Testis (tissue), 3 donors: ENCODE data around the gene CAMKMT. TPM values are rescaled to one million over a fixed set of nuclear protein-coding genes. Genes with fewer than 3 reads are reported as not detected.

ENCODE experiments used
- DNase-seq: peaks from one replicate; pipeline ENCODE4 v3.0.0-alpha.2; 2019
- H3K27ac ChIP-seq, 2 donors: fragments of 200-600 bp; sonication (generic); one replicate each; pipeline ENCODE4 v1.5.1; 2019
- H3K27me3 ChIP-seq: fragments of 200-600 bp; sonication (generic); one replicate; pipeline ENCODE4 v1.5.1; 2019
- H3K36me3 ChIP-seq: fragments of 200-600 bp; sonication (generic); one replicate; pipeline ENCODE4 v1.5.1; 2017; ENCODE audit warnings: low read depth; ENCODE audit errors: missing control alignments
- H3K4me1 ChIP-seq: fragments of 200-600 bp; sonication (generic); one replicate; pipeline ENCODE4 v1.5.1; 2019
- H3K4me3 ChIP-seq, 2 donors: fragments of 200-600 bp; sonication (generic); one replicate each; pipeline ENCODE4 v1.5.1; 2017 to 2019
- H3K9me3 ChIP-seq: fragments of 200-600 bp; sonication (generic); one replicate; pipeline ENCODE4 v1.5.1; 2017
- POLR2A ChIP-seq: fragments of 450-650 bp; IDR thresholded peaks from one replicate; pipeline ENCODE4 v1.6.1; 2017; ENCODE audit warnings: antibody characterized with exemption, mild to moderate bottlenecking, moderate library complexity
- WGBS, 2 donors: methylation state at CpG; one replicate each; pipeline ENCODE4 v1.1.5; 2018; 5-methylcytosine and 5-hydroxymethylcytosine counted together
- intact Hi-C: fragments of 100-400 bp; cut with DNase I; formaldehyde crosslinking; loops from one replicate; pipeline ENCODE4 v1.15.1; 2023; ENCODE audit warnings: low total_unique reads
- polyA plus RNA-seq: library from polyadenylated mRNA; stranded (reverse); fragments of 350-450 nt; fragmentation: Illumina TruSeq; extraction: RNeasy Lipid Tissue Mini Kit (QIAGEN cat#74804); gene quantifications from one replicate; pipeline ENCODE4 v1.2.3, GENCODE V29; 2014; ENCODE audit warnings: low read depth, low replicate concordance; ENCODE audit not compliant: insufficient read depth
- total RNA-seq, 2 donors: library from RNA; depleted of rRNA; stranded (reverse); fragments of >200 nt; gene quantifications; one replicate each; pipeline ENCODE4 v1.2.3, GENCODE V29; 2016
- TF ChIP-seq, protein P1 (sequence below), 3 experiments: fragments of 450-650 bp in 2 of 3; fragments of 200-600 bp in 1 of 3; sonication (generic) in 1 of 3; IDR thresholded peaks; one replicate each; pipeline ENCODE4 v1.5.1; 2016 to 2019; ENCODE audit warnings: antibody characterized with exemption in 3 of 3, mild to moderate bottlenecking in 2 of 3, moderate library complexity in 1 of 3

Gene CAMKMT
- total and polyA plus RNA-seq, 3 donors from 2014 or later: 15.9 to 21.2 (median 18.5) TPM

DNA sequence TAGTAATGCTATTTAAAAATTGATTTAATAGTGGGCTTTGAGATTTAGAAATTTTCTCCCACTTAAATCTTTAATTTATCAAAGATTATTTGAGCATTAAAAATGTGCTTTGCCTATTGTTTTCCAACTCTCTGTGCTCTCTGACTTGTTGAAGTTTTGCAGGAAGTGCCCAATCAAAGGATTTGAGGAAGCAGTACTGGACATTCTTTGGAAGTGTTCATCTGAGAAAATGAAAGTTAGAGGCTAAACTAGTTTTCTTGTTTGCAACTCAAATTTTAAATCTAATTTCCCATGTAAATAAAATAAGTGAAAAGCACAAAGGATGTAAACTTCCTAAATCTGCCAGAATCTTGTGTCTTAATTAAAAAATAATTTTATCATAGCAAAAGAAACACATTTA lies 89.1 kb downstream of the CAMKMT start:
- no peaks in the 10 kb centered on the region for H3K9me3 ChIP-seq
- H3K4me1 ChIP-seq: no peaks in the 10 kb centered on the region
- TF ChIP-seq, protein P1, sequence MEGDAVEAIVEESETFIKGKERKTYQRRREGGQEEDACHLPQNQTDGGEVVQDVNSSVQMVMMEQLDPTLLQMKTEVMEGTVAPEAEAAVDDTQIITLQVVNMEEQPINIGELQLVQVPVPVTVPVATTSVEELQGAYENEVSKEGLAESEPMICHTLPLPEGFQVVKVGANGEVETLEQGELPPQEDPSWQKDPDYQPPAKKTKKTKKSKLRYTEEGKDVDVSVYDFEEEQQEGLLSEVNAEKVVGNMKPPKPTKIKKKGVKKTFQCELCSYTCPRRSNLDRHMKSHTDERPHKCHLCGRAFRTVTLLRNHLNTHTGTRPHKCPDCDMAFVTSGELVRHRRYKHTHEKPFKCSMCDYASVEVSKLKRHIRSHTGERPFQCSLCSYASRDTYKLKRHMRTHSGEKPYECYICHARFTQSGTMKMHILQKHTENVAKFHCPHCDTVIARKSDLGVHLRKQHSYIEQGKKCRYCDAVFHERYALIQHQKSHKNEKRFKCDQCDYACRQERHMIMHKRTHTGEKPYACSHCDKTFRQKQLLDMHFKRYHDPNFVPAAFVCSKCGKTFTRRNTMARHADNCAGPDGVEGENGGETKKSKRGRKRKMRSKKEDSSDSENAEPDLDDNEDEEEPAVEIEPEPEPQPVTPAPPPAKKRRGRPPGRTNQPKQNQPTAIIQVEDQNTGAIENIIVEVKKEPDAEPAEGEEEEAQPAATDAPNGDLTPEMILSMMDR (IDR thresholded peaks at IDR 0.05): no peak
- TF ChIP-seq POLR2A: no peak
- DNase-seq: no peak
- H3K27me3 ChIP-seq: no peaks in the 10 kb centered on the region
- H3K36me3 ChIP-seq: no peaks in the 10 kb centered on the region
- no peak overlapping the region for H3K27ac ChIP-seq
- intact Hi-C loops: no loop called here
- H3K4me3 ChIP-seq: no peak overlapping the region

DNA sequence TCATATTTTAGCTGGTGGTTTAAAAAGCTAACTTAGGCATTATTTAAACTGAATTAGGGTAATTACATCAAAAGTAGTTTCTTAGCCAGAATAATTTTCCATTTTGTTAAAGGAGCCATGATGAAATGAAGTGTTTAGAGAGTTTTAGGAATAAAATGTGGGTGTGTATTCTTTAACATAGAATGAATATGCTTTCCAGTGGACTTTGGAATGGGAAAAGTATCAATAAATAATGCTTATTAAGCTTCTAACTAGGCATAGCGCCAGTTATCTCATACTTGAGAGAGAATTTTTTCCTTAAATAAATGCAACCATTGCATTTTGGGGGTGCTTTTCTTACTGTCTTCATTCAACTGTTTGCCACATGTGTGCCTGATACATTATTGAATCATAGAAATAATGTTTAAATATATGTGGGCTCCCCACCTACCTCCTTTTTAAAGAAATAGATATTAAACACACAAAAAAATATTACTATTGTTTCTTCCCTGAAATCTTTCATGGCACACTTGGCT lies 90.4 kb downstream of the CAMKMT start:
- no peaks in the 10 kb centered on the region for H3K27me3 ChIP-seq
- TF ChIP-seq, protein P1 (IDR thresholded peaks at IDR 0.05): no peak
- TF ChIP-seq POLR2A: no peak
- no peak overlapping the region for H3K27ac ChIP-seq
- WGBS, 2 donors: 100% methylated on average over 1 of the region's 1 CpG
- H3K36me3 ChIP-seq: no peaks in the 10 kb centered on the region
- intact Hi-C loops: no loop called here
- no peak for DNase-seq
- H3K9me3 ChIP-seq: no peaks in the 10 kb centered on the region
- no peak overlapping the region for H3K4me3 ChIP-seq
- no peaks in the 10 kb centered on the region for H3K4me1 ChIP-seq

DNA sequence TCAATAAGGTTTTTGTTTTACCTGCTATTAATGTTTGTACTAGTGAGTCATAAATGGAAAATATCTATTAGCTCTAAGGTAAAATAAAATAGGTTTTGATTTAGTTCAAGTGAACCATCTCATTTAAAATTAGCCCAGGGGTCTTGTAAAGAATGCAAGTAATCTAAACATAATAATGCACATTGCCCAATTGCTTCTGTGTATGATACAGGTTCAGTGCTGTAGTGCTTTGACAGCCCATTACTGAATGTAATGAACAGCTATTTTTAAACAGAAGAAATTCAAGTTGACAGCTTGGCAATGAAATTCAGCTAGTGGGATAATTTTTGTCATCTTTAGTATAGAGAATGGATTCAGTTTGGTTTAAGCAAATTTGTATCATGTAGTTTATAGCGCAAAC lies 91.5 kb downstream of the CAMKMT start:
- Histone ChIP-seq H3K27me3 (no peaks in the 10 kb centered on the region), H3K4me3 (no peak overlapping the region), H3K9me3 (no peaks in the 10 kb centered on the region), H3K36me3 (no peaks in the 10 kb centered on the region), H3K4me1 (no peaks in the 10 kb centered on the region), H3K27ac (no peak overlapping the region)
- DNase-seq: no peak
- 97 to 100% methylated on average over 1 of the region's 1 CpG for WGBS, 2 donors
- TF ChIP-seq, protein P1 (IDR thresholded peaks at IDR 0.05): no peak
- TF ChIP-seq POLR2A: no peak
- intact Hi-C loops: no loop called here

DNA sequence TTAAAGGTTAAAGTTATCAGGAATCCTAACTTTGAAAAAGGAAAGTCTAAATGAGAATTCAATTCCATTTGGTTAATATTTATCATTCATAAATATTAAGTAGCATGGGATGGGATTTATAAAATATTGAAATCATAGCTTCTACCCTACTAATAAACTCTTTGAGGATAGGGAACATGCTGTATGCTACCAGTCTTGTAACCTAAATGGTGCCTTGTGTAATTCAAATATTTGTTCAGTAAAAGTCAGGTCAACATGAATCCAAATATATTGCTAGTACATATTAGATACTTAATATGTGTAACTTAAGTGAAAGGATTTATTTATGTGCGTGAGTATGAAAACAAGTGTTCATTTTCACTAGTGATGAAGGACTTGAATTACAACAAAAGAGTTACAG lies 94.1 kb downstream of the CAMKMT start:
- no peak overlapping the region for H3K4me3 ChIP-seq
- H3K36me3 ChIP-seq: no peaks in the 10 kb centered on the region
- no peaks in the 10 kb centered on the region for H3K4me1 ChIP-seq
- no peak overlapping the region for H3K27ac ChIP-seq
- no peak for DNase-seq
- no peaks in the 10 kb centered on the region for H3K27me3 ChIP-seq
- TF ChIP-seq POLR2A: no peak
- TF ChIP-seq, protein P1 (IDR thresholded peaks at IDR 0.05): no peak
- WGBS, 2 donors: 91 to 92% methylated on average over 1 of the region's 1 CpG
- intact Hi-C loops: no loop called here
- no peaks in the 10 kb centered on the region for H3K9me3 ChIP-seq

DNA sequence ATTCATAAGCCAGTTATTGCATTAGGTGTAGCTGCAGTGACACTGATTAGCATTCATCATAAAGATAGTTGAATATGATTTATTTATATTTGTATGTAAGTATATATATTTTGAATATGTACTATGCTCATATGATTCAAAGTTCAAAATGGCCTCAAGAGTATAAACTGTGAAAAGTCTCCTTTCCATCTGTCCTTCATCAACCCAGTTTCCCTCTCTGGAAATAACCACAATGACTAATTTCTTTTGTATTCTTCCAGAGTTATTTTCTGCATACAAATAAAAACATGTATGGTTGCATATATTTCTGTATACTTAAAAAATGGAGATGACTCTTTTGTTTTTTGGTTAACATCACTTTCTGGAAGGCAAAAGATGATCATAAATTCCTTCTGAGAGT lies 95.2 kb downstream of the CAMKMT start:
- Histone ChIP-seq H3K4me3 (no peak overlapping the region), H3K36me3 (no peaks in the 10 kb centered on the region), H3K27me3 (no peaks in the 10 kb centered on the region), H3K27ac (no peak overlapping the region), H3K9me3 (no peaks in the 10 kb centered on the region), H3K4me1 (no peaks in the 10 kb centered on the region)
- TF ChIP-seq, protein P1 (IDR thresholded peaks at IDR 0.05): no peak
- no peak for TF ChIP-seq POLR2A
- no peak for DNase-seq
- intact Hi-C loops: no loop called here
